Neural cell (in vitro differentiated cells): ENCODE measurements around the gene EIF5A.

Experiments used
- CTCF ChIP-seq: fragments of 450-650 bp; IDR thresholded peaks from 2 replicates; pipeline ENCODE4 v1.5.1; 2014; ENCODE audit warnings: antibody characterized with exemption, mild to moderate bottlenecking, moderate library complexity; ENCODE audit not compliant: poor library complexity, severe bottlenecking
- EP300 ChIP-seq: fragments of 450-650 bp; conservative IDR thresholded peaks from 2 replicates; pipeline ENCODE4 v1.6.1; 2014; ENCODE audit warnings: antibody characterized with exemption, mild to moderate bottlenecking, moderate library complexity; ENCODE audit not compliant: poor library complexity, severe bottlenecking
- EZH2 ChIP-seq: fragments of 200-600, 300-800 bp; shearing (Covaris generic), sonication (generic); IDR thresholded peaks from 2 replicates; pipeline ENCODE4 v1.6.1; 2014; ENCODE audit warnings: antibody characterized with exemption, low read length, borderline replicate concordance, mild to moderate bottlenecking; ENCODE audit not compliant: insufficient read depth, poor library complexity, severe bottlenecking
- MXI1 ChIP-seq: fragments of 450-650 bp; conservative IDR thresholded peaks from 2 replicates; pipeline ENCODE4 v1.6.1; 2014; ENCODE audit warnings: antibody characterized with exemption, mild to moderate bottlenecking; ENCODE audit not compliant: poor library complexity, severe bottlenecking
- POLR2AphosphoS5 ChIP-seq: IDR thresholded peaks from 2 replicates; pipeline ENCODE4 v1.6.1; 2012
- RAD21 ChIP-seq: fragments of 450-650 bp; conservative IDR thresholded peaks from 2 replicates; pipeline ENCODE4 v1.6.1; 2014; ENCODE audit warnings: antibody characterized with exemption, mild to moderate bottlenecking, moderate library complexity
- REST ChIP-seq: IDR thresholded peaks from 2 replicates; pipeline ENCODE4 v1.6.1; 2012; ENCODE audit warnings: borderline replicate concordance
- TAF1 ChIP-seq: IDR thresholded peaks from 2 replicates; pipeline ENCODE4 v1.6.1; 2012; ENCODE audit warnings: low read depth

DNA sequence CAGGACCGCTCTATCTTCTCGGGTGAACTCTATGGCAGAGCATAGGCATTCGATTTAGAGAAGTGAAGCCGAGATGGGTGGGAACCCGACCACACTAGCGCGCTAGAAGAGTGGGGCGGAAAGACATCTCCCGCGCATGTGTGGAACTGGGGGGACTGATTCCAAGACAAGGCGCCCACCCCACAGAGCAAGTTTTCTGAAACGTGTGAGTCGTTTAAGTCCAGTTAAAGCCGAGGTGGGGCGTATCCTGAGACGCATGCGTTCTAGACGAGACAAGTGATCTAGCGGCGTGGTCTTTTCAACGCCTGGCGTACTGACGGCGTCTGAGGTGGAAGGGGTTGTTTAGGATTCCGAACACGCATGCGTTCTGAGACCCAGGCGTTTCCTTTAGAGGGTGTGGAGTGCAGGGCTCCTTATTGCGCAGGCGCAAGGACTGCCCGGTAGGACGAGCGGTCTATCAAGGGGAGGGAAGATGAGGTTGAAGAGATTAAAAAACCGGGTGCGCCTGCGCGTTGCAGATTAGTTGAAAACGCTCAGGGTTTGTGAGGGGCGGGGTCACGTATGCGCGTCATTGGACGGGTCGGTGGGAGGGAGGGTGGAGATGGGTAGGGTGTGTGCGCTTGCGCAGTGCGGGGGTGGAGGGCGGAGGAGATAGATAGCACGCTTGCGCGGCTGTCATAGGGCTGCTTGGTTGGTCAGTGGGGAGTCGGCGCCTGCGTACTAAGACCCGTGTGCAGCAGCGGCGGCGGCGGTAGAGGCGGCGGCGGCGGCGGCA, at the start of gene EIF5A:
- TF ChIP-seq CTCF (no peak), RAD21 (no peak), EP300 (peak; percentile 31), POLR2AphosphoS5 (peak; percentile 73), REST (no peak), MXI1 (peak; percentile 88), EZH2 (no peak), TAF1 (peak; percentile 66)
